GM08714 (cell line): Measurements from ENCODE around the gene NPY4R.
"Not testable (repeated sequence)": the region's sequence is repeated elsewhere in the genome, so short reads cannot be mapped to it uniquely, and the experiment has no call there.

Experiments
- H3K4me3 ChIP-seq: fragments of 200-500 bp; sonication (Bioruptor generic); 2 replicates; pipeline ENCODE4 v1.5.1; 2014; ENCODE audit warnings: mild to moderate bottlenecking, low read length, inconsistent platforms

Gene NPY4R

DNA sequence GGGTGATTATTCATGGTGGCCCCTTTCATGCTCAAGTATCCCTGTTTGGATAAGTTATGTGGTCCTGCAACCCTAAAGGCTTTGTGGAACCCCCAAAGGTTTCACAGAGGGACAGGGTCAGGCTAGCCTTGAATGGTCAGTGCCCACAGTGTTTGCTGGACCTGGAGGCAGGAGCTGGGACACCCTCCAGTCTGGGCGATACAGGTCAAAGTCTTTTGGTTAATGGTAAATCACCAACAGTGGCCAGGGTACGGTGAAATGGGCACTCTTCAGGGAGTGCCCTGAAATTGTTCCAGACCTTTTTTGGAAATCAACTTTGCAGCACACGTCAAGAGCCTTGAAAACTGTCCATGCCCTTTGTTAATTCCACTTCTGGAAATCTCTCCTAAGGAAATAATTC lies 8.7 kb downstream of the NPY4R start:
- H3K4me3 ChIP-seq = not testable (repeated sequence)

DNA sequence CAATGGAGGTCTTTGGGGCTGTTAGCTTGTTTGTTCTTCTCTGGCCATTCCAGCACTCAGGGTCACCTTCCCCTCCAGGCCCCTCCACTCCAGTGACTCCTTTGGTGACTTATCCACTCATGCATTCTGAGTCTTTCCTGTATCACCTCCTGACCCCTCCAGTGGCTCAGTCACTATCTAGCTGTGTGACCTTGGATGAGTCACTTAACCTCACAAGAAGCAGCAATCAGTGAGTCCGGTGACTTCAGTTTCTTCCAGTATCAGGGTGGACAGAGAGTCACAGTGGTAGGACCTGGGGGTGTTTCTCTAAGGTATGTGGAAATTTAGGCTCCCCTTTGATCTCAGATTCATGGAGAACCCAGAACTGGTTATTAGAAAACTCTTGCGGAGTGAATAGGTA lies 9.8 kb downstream of the NPY4R start:
- H3K4me3 ChIP-seq = not testable (repeated sequence)

DNA sequence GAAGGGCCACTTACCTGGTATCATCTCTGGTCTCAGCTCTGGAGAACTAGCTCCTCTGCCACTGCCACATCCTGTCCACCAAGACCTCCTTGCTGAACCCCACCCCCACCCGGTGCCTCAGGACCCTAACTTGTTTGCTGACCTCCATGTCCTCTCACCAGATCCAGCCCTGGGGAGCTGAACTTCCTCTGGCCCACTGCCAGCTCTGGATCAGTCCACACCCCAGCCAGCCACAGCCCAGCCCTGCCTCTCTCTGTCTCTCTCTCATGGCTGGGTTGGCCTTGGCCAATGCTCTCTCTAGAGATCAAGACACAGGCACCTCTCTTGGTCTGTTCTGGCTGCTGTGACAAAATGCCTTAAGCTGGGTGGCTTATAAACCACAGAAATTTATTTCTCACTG lies 14.4 kb downstream of the NPY4R start:
- H3K4me3 ChIP-seq = not testable (repeated sequence)

DNA sequence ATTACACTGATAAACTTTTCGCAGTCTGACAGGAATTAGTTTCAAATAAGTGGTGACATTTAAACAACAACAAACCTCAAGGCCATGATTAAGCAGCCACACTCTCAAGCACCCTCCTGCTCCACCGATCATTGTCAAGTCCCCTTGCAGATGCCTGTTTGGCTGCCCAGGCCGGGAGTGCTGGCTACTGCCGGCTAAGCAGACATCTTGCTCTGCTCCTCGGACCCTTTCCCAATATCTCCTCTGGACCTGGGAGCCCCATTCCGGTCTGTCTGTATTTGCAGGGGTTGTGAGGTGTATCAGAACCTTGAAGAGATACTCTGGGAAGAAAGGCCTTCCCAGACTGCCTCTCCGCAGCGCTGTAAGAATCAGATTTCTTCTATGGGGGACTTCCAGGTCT lies 14.9 kb downstream of the NPY4R start:
- H3K4me3 ChIP-seq = not testable (repeated sequence)

GRCh38 chr10:46447439-46447838 lies 18.3 kb downstream of the NPY4R start:
- H3K4me3 ChIP-seq = not testable (repeated sequence)

DNA sequence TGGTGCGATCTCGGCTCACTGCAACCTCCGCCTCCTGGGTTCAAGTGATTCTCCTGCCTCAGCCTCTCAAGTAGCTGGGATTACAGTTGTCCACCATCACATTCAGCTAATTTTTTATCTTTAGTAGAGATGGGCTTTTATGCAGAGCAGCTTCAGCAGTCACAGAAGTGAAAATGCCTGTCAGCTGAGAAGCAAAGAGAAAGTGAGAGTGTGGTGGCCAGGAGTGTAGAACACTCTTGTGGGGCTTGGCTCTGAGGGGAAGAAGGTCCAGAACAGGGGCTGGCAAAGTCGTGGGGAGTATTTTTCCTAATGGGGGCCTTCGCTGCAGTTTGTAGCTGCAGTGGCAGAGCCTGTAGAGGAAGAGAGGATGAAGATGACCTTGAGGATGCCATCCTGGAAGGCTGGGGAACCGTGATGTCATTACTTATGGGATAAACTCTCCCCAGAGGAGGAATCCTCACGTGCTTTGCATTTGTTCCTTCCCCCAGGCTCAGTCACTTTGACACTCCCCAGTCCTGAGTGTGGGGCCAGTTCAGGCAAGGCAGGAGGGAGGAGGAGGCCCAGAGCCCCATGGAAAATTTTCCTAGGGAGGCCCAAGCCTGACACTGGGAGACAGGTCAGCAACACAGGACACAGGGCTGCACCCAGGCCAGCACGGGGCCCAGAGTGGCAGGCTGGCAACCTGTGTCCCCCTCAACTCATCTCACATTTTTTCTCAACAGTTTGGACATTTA lies 20.2 kb downstream of the NPY4R start:
- H3K4me3 ChIP-seq = not testable (repeated sequence)

DNA sequence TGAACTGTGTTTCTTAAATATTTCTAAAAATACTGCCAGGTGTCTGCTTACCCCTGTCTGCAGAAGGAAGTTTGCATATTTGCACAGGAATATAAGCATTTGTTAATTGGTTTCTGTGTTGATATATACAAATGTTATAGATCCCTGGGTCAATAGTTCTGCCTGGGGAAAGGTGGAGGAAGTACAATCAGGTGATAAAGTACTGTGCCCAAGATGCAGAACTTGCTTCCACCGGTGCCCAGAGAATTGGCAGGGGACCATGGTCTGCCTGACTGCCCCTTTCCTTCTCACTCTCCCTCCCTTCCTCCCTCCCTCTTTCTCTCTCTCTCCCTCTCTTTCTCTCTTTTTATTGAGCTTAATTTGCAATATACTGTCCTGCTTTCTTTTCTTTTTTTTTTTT lies 22.3 kb downstream of the NPY4R start:
- H3K4me3 ChIP-seq = not testable (repeated sequence)

GRCh38 chr10:46442706-46443275 lies 23.0 kb downstream of the NPY4R start:
- H3K4me3 ChIP-seq = not testable (repeated sequence)

GRCh38 chr10:46441837-46442278 lies 23.9 kb downstream of the NPY4R start:
- not testable (repeated sequence) for H3K4me3 ChIP-seq

DNA sequence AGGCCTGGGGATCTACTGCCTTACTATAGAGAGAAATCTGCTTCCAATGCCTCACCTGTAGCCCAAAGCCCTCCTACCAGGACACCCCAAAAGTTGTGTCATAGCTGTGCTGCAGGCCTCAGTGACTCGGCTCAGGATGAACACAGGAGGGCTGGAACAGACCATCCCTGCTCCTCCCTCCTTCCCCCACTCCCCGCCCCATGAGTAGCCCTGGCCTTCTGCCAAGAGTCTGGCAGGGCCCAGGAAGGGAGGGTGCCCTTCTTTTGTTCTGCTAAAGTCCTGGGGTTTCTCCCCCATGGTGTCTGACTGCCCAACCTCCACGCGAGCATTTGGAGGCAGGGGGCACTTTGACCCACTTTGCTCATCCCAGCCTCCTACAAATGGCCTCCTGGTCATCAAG lies 24.8 kb downstream of the NPY4R start:
- not testable (repeated sequence) for H3K4me3 ChIP-seq

DNA sequence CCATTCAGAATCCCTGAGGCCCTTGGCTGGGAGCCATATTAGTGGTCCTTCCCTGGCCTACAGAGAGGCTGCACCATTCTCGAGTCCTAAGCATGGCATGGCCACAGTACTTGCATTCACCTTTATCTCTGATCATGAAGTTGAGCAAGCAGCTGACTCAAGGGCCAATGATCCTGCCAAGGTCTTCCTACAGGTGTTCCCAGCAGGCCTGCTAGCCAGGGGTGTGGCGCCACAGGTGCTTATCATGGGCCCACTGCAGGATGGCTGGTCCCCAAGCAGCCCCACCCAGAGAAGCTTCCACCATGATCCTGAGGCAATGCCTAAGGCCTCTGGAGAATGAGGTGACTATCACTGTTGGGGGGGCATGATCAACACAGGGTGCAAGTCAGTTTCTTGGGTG lies 42.2 kb downstream of the NPY4R start:
- not testable (repeated sequence) for H3K4me3 ChIP-seq

- not testable (repeated sequence) for H3K4me3 ChIP-seq
Observed at GRCh38 chr10:46419570-46420379, 46.0 kb downstream of the NPY4R start.

DNA sequence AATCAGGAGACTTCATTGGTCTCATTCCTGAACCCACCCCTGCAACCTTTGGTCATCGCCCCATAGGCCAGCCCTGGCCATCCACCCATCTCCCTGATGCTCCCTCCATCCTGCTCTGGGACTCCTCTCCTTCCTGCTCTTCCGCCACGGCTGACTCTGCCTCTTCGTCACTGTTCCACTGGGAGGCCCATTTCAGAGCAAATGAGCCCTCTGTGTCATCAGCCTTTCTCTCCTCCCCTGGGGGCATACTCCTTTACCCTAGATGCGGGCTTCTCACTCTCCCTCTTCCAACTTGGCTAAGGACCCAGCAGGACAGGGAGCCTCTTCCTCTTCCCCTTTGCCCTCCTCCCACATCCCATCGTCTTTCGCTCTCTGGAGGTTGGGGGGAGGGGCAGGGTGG lies 47.5 kb downstream of the NPY4R start:
- not testable (repeated sequence) for H3K4me3 ChIP-seq

DNA sequence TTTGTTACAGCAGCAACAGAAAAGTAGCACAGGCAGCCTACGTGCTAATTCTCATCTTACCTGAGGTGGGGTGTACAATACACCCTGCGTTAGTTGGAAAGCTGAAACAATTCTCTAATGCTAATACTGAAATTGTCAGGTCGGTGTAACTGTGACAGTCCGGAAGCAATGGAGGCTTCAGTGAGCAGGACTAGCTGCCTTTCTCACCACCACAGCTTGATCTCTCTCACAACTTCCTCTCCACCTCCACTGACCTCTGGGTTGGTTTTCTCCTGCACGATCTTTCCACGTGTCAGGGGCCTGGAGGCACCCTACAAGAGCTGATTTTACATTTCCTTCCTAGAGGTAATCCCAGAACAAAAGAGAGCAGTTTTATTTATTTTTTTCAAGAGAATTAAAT lies 50.5 kb downstream of the NPY4R start:
- H3K4me3 ChIP-seq = not testable (repeated sequence)

DNA sequence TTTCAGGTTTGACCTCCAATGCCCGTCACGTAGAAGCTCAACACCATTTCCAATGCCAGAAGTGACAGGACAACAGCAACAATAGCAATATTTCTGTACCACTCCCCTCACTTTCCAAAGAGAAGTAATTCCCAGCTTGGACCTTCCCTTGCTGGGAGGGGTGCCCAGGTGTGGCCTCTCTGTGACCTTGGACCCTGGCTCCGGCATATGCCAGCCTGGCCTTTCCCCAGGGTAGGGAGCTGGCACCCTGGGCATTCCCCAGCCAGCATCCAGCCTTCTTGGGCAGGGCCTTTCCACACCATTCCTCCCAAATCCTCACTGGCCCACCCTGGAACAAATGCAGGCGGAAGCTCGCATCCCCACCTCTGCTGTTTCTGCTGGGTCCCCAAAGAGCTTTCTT lies 53.1 kb downstream of the NPY4R start:
- H3K4me3 ChIP-seq = not testable (repeated sequence)

DNA sequence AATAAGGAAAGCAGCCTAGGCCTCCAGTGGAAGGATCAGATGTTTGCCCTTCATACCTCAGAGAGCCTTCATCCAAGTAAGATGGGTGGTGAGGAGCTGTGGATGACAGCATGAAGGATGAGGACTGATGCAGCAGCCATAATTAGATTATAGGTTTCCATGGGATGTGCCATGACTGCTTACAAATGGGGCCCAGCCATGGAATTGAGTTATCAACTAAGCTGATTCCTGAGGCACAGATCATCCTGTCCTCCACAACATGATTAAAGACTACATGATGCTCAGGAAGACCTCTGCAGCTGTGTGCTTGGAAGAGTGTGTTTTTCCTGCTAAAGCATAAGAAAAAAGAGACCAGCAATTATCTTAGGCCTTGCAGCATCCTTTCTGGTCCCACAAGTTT lies 54.6 kb downstream of the NPY4R start:
- H3K4me3 ChIP-seq = not testable (repeated sequence)
